Left lung (tissue), 10 donors: ENCODE data around the gene SPINK9. TPM values are rescaled to one million over a fixed set of nuclear protein-coding genes. Genes with fewer than 3 reads are reported as not detected.
"Not testable (repeated sequence)": the region's sequence is repeated elsewhere in the genome, so short reads cannot be mapped to it uniquely, and the experiment has no call there.

Experiments
- ATAC-seq: fragments of 200-7000 bp; cut with Tn5 transposase; one replicate; pipeline ENCODE4 v1.9.1; 2020; ENCODE audit warnings: moderate library complexity
- DNase-seq, 4 donors: peaks; one replicate each; pipeline ENCODE4 v3.0.0-alpha.2; 2013 to 2020
- H3K27ac ChIP-seq, 2 donors: fragments of 200-600 bp; sonication (generic) in 1 of 2; one replicate each; pipeline versions ENCODE4 v1.5.0 to v1.8.0; 2020 to 2021
- H3K27me3 ChIP-seq, 2 donors: fragments of 200-600 bp; sonication (generic) in 1 of 2; one replicate each; pipeline versions ENCODE4 v1.5.0 to v1.8.0; 2020 to 2021
- H3K36me3 ChIP-seq, 2 donors: fragments of 200-600 bp; sonication (generic) in 1 of 2; one replicate each; pipeline versions ENCODE4 v1.5.0 to v1.8.0; 2020 to 2021
- H3K4me1 ChIP-seq, 2 donors: fragments of 200-600 bp; one replicate each; pipeline ENCODE4 v1.8.0; 2021
- H3K4me3 ChIP-seq, 2 donors: fragments of 200-600 bp; sonication (generic) in 1 of 2; one replicate each; pipeline versions ENCODE4 v1.5.0 to v1.8.0; 2020 to 2021; ENCODE audit warnings: mild to moderate bottlenecking in 1 of 2
- H3K9me3 ChIP-seq, 2 donors: fragments of 200-600 bp; sonication (generic) in 1 of 2; one replicate each; pipeline versions ENCODE4 v1.5.0 to v1.8.0; 2020 to 2021
- intact Hi-C, 2 donors: fragments of 100-400 bp; cut with DNase I; formaldehyde crosslinking; loops; one replicate each; pipeline versions ENCODE4 v1.11.2 to v1.14.2; 2022
- polyA plus RNA-seq, 6 donors: library from polyadenylated mRNA; unstranded; fragments of 120-200 nt; gene quantifications; one replicate each; pipeline ENCODE4 v1.2.1, GENCODE V29; 2013; ENCODE audit not compliant: insufficient read length in 6 of 6
- total RNA-seq, 2 donors: library from RNA; stranded (reverse); fragmentation: NEBNext Ultra II Directional; extraction: Animal tissue kit (Norgen Biotek cat#: 25700); gene quantifications; one replicate each; pipeline ENCODE4 v1.2.1, GENCODE V29; 2021
- TF ChIP-seq, protein P1 (sequence below), 2 donors: fragments of 200-600 bp; sonication (generic) in 1 of 2; IDR thresholded peaks; one replicate each; pipeline versions ENCODE4 v1.5.0 to v1.8.0; 2021; ENCODE audit warnings: antibody characterized with exemption in 2 of 2
- donor health status: DM: no; HTN: yes; CAD: no.
- donor health status: DM: no; HTN: no; CAD: no.

Gene SPINK9
- total and polyA plus RNA-seq, 8 donors: 0.34 to 0.87 (median 0.67) TPM; not detected in 2

DNA sequence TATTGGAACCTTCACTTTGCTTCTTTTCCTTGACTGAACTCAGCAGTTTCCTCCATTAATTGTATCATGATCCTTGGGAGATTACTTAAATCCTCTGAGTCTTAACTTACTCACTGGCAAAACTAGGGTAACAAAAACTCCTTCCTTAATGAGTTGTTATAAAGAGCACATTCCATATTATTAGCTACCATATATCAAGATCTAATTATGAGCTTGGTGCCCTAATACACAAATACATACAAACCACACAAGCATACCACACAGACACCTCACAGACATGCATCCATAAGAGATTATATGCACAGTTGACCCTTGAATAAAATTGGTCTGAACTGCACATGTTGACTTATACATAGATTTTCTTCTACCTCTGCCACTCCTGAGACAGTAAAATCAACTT, 25.6 kb upstream of the SPINK9 start:
- Histone ChIP-seq H3K9me3 (peaks cover 0 to 6% of the 10 kb centered on the region in 2 donors), H3K4me1 (no peaks in the 10 kb centered on the region), H3K27me3 (no peaks in the 10 kb centered on the region), H3K27ac (no peak overlapping the region), H3K36me3 (no peaks in the 10 kb centered on the region), H3K4me3 (no peak overlapping the region)
- TF ChIP-seq, protein P1, sequence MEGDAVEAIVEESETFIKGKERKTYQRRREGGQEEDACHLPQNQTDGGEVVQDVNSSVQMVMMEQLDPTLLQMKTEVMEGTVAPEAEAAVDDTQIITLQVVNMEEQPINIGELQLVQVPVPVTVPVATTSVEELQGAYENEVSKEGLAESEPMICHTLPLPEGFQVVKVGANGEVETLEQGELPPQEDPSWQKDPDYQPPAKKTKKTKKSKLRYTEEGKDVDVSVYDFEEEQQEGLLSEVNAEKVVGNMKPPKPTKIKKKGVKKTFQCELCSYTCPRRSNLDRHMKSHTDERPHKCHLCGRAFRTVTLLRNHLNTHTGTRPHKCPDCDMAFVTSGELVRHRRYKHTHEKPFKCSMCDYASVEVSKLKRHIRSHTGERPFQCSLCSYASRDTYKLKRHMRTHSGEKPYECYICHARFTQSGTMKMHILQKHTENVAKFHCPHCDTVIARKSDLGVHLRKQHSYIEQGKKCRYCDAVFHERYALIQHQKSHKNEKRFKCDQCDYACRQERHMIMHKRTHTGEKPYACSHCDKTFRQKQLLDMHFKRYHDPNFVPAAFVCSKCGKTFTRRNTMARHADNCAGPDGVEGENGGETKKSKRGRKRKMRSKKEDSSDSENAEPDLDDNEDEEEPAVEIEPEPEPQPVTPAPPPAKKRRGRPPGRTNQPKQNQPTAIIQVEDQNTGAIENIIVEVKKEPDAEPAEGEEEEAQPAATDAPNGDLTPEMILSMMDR (IDR thresholded peaks at IDR 0.05): no peak
- no peak for DNase-seq
- intact Hi-C loops: no loop called here
- no peak for ATAC-seq

DNA sequence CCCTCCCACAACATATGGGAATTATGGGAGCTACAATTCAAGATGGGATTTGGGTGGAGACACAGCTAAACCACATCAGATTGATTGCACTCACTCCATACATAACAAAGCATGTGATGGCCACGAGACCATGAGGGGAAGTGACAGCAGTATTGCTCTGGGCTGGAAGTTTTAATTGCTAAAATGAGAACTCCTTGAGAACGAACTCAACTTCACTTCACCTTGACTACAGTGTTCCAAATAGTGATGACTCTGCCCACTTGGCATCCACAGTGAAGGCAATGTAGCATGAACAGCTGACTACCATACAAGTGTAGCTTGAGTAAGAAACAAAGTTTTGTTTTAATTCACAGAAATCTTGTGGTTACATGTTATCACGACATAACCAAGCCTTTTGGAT, 23.9 kb upstream of the SPINK9 start:
- H3K27me3 ChIP-seq: no peaks in the 10 kb centered on the region
- no peaks in the 10 kb centered on the region for H3K36me3 ChIP-seq
- no peak for DNase-seq
- no peak overlapping the region for H3K27ac ChIP-seq
- TF ChIP-seq, protein P1 (IDR thresholded peaks at IDR 0.05): no peak
- intact Hi-C loops: no loop called here
- no peak for ATAC-seq
- H3K4me3 ChIP-seq: no peak overlapping the region
- H3K4me1 ChIP-seq: no peaks in the 10 kb centered on the region
- H3K9me3 ChIP-seq: peaks cover 0 to 6% of the 10 kb centered on the region in 2 donors

DNA sequence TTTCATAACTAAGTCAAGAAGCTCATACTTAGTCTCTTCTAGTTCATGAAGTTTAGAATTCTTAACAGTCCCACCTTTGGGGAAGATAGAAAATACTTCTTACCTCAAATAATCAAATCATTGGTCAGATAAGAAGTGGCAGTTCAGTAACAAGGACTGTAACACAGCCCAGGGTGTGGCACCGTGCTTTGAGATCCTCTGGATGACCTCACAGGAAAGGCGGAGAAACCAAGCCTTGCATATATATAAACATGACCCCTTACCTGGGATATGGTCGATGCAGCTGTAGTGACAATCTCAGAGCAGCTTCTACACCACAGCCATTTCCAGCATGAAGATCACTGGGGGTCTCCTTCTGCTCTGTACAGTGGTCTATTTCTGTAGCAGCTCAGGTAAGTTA, 23.2 kb upstream of the SPINK9 start, which contains the start of gene SPINK7:
Gene SPINK7, plus strand, starts transcription at position 271 of the 400 bp plus-strand sequence. Its CDS starts 61 bp downstream, at position 332.
- H3K27me3 ChIP-seq: no peaks in the 10 kb centered on the region
- H3K9me3 ChIP-seq: peaks cover 0 to 6% of the 10 kb centered on the region in 2 donors
- no peak for DNase-seq
- no peak within 1 kb of the TSS for H3K27ac ChIP-seq
- intact Hi-C loops: no loop called here
- no peak within 1 kb of the TSS for H3K4me3 ChIP-seq
- ATAC-seq: no peak
- H3K4me1 ChIP-seq: no peaks in the 10 kb centered on the region
- no peaks in the 10 kb centered on the region for H3K36me3 ChIP-seq
- TF ChIP-seq, protein P1 (IDR thresholded peaks at IDR 0.05): no peak

DNA sequence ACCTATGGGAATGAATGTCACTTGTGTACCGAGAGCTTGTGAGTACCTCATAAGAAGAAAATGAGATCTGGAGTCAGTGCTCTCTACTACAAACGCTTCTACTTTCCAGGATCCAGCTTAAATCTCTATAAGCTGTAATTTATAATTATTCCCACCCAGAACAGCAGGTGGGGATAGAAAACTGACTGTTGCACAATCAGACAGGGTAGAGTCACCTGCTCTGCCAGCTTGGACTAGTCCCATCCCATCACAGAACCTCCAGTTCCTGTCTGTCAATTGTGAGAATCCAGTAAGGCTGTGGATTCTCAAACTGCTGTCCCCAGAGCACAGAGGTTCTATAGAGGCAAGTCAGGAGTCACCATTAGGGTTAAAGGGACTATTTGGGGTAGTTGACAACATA, 21.2 kb upstream of the SPINK9 start:
- intact Hi-C loops: no loop called here
- no peaks in the 10 kb centered on the region for H3K36me3 ChIP-seq
- TF ChIP-seq, protein P1 (IDR thresholded peaks at IDR 0.05): no peak
- no peak overlapping the region for H3K27ac ChIP-seq
- DNase-seq (no peak), ATAC-seq (peak; percentile 52)
- no peak overlapping the region for H3K4me3 ChIP-seq
- peaks cover 0 to 4% of the 10 kb centered on the region in 2 donors for H3K9me3 ChIP-seq
- no peaks in the 10 kb centered on the region for H3K4me1 ChIP-seq
- H3K27me3 ChIP-seq: no peaks in the 10 kb centered on the region

DNA sequence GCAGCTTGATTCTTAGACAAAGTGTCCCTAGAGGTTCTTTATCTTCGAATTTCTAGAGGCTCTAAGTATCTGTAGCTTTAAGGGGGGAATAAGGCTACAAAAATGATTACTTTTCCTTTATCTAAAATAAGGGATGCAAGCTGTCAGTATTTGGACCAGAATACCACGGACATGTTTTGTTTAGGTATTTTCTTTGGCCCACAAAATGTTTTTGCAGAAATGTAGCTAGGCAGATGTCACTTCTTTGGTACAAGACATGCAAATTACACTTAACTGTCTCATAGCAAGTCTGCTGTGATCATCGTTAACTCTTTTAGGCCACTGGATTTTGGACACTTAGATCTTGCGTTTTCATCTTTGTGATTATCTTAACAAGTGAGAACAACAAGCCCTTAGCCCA, 20.6 kb upstream of the SPINK9 start:
- intact Hi-C loops: no loop called here
- Histone ChIP-seq H3K36me3 (no peaks in the 10 kb centered on the region), H3K27ac (no peak overlapping the region), H3K4me1 (no peaks in the 10 kb centered on the region), H3K27me3 (no peaks in the 10 kb centered on the region), H3K9me3 (no peaks in the 10 kb centered on the region), H3K4me3 (no peak overlapping the region)
- no peak for ATAC-seq
- TF ChIP-seq, protein P1 (IDR thresholded peaks at IDR 0.05): no peak
- DNase-seq: no peak

GRCh38 chr5:148320011-148320963, 15.1 kb upstream of the SPINK9 start:
- peak overlapping the region; percentile 19 to 28 for H3K4me3 ChIP-seq
- intact Hi-C loops, H3K27ac ChIP-seq, H3K4me1 ChIP-seq, H3K9me3 ChIP-seq, H3K36me3 ChIP-seq, H3K27me3 ChIP-seq, ATAC-seq: not testable (repeated sequence)
- peak in 3 of 4 donors; percentile 6 to 52 (median 33) for DNase-seq
